Fibroblast of peridontal ligament (primary cell): ENCODE results near the gene POLH.
A peak's percentile ranks its signal among the peaks of the same experiment; 100 is the strongest.

Experiments used
- DNase-seq: peaks from one replicate; pipeline ENCODE4 v3.0.0-alpha.2; 2010; ENCODE audit errors: extremely low read depth

The POLH gene

DNA sequence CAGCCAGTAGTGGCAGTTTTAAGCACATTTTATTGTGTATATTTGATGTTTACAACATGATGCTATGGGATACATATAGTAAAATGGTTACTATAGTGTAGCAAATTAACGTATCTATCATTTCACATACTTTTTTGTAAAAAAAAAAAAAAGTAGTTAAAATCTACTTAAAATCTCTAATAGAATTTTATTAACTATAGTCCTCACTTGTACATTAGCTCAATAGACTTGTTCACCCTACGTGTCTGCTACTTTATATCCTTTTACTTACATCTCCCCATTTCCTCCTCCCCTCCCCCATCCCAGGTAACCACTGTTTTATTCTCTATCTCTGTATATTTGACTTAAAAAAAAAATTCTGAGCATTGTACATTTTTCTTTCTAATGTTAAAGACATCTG lies 30.0 kb downstream of the POLH start:
- DNase-seq = no peak

DNA sequence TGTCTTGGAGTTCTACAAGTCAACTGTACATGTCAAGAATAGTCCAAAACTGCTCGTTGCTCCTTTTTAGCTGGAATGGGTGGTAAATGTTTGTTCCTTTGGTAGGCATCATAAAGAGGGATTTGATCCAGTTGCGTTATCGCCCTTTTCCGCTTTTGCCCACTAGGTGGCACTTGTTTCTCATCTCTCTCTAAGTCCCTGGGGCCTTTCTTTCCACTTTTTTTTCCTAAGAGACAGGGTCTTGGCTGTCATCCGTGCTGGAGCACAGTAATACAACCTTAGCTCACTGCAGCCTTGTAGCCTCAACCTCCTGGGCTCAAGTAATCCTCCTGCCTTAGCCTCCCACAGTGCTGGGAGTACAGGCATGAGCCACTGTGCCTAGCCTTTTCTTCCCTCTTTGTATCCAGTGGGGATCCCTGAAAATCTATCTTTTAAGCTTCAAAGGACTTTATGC lies 32.4 kb downstream of the POLH start:
- peak; percentile 90 for DNase-seq

DNA sequence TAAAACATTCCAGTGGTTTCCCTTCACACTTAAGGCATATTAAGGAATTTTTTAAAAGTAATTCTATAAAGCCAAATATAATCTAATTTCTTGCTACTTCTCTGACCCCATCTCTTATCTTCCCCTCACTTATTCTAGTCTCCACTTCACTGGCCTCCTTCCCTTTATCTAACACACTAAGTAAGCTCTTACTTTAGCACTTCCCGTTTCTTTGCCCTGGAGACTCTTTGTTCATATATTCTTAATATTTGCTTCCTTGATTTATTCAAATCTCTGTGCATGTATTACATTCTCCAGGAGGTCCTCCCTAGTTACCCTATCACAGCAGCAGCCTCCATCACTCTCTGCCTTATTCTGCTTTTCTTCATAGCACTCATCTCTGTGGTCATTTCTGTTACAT lies 32.8 kb downstream of the POLH start:
- DNase-seq = no peak

DNA sequence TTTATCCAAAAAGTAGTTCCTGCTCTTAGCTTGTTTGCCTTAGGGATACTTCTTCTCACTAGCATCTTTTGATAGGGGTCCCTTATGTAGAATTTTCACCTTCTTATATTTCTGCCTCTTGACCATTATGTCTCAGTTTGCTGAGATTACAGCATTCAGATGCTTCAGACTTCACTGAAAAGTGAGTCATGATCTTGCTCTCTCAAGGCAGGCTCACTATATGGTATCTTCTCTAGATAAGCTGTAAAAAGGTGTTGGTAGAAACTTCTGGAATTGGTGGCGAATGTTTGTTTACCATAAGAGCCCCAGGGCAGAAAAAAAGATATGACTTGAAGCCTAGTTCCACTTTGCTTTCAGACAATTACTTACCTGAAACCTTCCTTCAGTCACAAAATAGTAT lies 33.4 kb downstream of the POLH start:
- no peak for DNase-seq

DNA sequence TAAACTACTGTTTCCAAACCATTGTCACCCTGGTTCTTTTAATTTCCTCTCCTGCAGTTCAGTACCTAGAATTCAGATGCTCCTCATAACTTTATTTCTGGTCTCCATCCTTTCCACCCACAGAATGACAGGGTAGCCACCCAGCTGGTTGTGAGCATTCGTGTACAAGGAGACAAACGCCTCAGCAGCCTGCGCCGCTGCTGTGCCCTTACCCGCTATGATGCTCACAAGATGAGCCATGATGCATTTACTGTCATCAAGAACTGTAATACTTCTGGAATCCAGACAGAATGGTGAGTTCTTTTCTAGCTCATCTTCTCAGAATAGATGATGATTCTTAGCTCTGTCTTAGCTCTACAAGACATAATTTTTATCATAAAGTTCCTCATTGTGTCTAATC lies 34.4 kb downstream of the POLH start:
- DNase-seq = no peak

DNA sequence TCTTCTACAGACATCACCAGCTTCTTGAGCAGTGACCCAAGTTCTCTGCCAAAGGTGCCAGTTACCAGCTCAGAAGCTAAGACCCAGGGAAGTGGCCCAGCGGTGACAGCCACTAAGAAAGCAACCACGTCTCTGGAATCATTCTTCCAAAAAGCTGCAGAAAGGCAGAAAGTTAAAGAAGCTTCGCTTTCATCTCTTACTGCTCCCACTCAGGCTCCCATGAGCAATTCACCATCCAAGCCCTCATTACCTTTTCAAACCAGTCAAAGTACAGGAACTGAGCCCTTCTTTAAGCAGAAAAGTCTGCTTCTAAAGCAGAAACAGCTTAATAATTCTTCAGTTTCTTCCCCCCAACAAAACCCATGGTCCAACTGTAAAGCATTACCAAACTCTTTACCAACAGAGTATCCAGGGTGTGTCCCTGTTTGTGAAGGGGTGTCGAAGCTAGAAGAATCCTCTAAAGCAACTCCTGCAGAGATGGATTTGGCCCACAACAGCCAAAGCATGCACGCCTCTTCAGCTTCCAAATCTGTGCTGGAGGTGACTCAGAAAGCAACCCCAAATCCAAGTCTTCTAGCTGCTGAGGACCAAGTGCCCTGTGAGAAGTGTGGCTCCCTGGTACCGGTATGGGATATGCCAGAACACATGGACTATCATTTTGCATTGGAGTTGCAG lies 37.9 kb downstream of the POLH start:
- DNase-seq = no peak

DNA sequence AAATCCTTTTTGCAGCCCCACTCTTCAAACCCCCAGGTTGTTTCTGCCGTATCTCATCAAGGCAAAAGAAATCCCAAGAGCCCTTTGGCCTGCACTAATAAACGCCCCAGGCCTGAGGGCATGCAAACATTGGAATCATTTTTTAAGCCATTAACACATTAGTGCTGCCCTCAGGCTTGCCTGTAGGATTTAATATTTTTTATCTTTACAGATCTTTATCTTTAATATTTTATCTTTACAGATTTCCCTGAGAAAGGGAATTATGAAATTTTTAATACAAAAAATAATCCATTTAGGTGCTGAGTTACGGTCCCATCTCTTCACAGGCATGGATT lies 38.4 kb downstream of the POLH start:
- DNase-seq = no peak

DNA sequence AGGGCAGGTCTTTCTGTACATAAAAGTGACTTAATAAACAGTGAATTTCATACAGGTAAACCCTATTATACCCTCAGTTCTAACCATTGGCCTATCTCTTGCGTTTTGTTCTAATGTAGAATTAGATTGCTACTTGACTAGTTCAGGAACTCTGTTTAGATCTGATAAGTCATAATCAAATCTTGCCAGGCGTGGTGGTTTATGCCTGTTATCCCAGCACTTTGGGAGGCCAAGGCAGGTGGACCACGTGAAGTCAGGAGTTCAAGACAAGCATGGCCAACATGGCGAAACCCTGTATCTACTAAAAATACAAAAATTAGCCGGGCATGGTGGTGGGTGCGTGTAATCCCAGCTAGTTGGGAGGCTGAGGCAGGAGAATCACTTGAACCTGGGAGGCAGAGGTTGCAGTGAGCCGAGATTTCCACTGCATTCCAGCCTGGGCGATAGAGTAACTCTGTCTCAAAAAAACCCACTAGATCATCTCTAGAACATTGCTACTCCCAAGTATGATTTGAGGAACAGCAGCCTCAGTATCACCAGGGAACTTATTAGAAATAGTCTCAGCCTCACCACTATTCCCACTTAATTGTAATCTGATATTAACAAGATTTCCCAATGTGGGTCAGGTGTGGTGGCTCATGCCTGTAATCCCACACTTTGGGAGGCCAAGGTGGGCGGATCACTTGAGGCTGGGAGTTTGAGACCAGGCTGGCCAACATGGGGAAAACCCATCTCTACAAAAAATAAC lies 40.9 kb downstream of the POLH start:
- DNase-seq = no peak

DNA sequence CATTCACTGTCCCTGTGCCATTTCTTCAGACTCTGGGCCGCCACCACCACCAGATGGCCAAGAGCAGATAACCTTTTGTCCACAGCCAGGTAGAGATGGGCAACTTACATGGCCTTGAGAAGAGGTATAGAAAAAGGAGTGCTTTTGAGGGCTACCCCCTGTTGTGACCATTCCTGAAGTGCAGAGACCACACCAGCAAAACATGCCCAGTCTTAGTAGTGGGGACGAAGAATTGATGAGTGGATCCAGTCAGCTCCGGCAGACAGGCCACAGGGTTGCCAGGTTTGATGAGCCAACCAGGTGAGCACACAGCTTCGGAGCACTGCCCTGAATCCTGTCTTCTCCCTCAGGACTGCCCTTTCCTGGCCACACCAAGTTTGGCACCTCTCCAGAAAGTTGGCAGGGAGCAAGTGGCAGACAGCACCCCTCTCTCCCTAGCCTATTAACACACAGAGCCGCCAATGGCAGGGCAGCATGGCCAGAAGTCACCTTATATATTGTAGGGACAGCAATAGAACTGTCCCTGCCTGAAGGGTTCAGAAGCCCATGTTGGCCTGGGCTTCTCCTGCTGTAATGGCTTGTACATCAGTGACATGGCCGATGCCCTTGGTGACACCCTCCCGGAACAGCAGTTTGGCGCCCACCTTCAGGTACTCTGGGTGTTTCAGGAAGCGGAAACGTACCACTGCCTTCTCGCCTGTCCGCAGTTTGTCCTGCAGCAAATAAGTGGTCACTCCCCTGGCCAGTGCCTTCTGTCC lies 45.3 kb downstream of the POLH start:
- DNase-seq = no peak

DNA sequence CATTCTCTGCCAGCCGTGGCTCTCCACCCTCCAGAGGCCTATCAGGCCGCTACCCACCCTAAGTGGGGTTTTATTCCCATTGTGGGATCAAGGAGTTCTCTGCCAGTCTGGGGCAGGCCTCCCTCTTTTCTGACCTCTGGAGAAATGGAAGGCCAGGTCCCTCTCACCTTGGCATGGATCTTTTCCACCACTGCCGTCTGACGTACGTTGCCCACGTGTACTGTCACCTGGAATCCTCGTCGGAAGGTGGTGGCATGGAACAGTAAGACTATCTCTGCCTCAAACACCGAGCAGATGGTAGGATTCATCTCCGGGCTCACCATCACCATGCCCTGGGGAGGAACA lies 45.8 kb downstream of the POLH start:
- no peak for DNase-seq

DNA sequence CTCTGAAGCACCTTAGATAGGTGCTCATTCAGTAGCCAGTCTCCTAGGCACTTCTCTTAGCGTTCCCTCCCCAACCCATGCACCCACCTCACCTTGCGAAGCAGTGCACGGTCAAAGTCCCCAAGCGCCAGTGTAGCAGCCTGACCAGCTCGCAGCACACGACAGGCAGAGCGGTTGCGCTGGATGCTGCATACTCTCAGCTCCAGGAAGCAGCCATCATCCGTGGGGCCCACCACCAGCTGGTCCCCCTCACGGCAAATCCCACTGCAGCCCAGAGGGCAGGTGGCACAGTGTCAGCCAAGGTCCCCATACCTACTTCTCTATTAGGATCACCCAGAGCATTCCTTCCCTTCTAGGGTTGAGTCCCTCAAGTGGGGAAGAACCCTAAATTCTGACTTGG lies 46.6 kb downstream of the POLH start:
- no peak for DNase-seq

DNA sequence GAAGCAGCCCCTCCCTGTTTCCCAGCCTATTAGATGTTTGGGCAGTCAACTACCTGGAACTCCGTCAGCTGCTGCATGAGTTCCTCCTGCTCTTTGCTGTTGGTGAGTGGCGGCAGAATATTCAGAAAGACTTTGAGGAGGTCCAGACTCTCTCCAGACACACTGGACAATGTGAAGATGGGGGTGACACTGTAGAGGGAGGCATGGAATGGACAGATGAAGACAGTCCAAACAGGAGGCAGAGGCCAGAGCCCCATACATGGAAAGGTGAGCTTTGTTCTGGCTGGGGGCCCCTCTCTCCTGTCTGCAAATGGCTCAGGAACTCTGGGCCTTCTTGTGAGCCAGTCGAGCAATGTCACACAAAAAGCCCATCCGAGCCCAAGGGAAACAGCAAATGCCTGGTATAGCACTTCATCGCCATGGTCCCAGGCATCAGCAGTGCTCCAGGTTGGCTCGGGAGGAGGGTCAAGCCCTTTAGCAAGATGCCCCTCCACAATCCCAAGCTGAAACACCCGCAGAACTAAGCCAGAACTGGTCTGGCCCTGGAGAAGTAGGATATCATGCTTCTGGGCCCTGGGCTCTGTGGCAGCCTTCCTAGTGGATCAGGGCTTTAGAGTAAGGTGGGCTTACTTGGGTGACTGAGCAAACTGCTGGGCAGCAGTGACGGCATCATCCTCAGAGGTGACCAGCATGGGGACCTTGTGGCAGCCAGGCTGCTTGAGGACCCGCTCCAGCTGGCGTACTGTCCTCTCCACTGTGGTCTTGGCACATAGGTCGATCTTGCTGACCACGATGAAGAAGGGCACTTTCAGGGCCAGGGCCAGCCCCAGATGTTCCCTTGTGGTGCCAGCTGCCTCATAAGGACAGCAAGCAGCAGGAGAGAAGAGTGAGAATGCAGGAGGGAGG lies 48.1 kb downstream of the POLH start:
- DNase-seq = no peak

DNA sequence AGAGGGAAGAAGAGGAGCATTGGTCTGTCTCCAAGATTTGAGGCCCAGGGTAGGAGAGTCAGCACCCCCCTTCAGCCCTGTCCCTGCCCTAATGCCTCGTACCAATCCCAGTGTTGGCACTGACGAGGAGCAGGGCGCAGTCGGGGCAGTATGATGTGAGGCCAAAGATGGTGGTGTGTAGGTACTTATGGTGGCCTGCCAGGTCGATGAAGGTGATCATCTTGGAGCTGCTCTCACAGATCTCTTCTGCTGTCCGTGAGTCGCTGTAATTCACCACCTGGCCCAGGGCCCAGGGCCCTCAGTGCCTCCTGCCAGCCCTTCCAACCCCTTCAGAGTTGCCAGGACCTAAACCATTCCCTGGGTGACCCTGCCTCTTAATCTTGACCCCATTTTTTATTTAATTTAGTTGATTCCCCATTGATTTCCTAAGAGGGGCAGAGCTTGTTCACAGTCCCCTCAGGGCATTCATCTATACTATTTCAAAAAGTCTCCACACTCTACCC lies 48.9 kb downstream of the POLH start:
- DNase-seq = no peak

DNA sequence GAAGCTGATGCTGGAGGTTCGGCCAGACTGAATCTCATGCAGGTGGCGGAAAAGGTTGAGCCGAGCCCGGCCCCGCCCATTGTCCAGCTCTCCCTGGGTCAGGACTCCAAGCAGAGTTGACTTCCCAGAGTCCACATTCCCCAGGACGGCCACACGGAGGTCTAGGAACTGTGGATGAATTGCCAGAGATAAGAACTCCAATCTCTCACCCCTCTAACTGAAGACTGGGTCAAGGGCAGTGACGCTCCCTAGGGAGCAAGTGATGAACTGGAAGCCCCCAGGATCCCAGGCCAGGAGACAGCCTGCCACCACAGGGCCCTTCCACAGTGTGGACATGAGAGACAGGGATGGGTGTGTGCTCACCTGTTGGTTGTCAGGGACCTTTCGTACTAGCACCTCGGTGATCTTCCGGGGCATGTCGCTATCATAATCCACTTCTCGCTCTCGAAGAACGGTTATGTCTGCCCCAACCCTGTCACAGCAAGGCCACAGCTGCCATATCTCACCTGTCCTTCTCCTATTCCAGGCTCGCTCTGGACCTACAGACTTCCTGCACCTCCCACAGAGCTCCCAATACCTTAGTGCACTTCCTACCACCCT lies 49.5 kb downstream of the POLH start:
- no peak for DNase-seq

DNA sequence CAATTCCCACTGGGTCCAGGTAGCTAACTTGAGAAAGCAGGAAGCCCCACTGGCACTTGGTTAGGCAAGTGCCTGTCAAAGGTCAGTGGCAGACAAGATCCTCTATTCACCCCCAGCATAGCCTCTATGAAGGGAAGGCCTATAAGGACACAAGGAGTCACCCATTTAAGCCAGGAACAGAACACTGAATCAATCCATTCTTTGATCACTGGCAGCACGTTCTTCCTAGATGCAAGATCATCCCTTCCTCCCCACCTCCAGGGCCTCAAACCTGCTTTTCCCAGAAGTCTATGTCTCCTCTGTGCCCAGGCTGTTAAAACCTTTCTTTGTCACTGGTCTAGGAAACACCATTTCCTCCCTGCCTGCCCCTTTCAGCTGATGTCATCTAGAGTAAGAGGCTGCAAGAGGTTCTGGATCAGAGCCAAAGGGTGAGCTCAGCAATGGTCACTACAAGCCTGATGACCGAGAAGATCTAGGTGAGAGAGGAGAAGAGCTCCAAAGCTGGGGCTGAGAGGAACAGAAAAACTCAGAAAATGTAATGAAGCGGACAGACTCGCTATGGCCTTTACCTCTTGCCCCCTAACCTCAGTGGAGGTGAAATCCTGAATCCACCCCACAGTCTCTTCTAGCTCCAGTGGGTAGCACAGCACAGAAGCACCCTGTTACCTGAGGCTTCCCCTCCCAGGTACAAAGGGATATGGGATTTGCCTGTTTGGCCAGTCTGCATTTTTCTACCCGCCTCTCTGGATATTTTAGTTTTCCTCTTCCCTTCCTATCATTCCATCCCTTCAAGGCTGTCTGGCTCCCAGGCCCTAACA lies 51.2 kb downstream of the POLH start:
- DNase-seq = peak; percentile 99

DNA sequence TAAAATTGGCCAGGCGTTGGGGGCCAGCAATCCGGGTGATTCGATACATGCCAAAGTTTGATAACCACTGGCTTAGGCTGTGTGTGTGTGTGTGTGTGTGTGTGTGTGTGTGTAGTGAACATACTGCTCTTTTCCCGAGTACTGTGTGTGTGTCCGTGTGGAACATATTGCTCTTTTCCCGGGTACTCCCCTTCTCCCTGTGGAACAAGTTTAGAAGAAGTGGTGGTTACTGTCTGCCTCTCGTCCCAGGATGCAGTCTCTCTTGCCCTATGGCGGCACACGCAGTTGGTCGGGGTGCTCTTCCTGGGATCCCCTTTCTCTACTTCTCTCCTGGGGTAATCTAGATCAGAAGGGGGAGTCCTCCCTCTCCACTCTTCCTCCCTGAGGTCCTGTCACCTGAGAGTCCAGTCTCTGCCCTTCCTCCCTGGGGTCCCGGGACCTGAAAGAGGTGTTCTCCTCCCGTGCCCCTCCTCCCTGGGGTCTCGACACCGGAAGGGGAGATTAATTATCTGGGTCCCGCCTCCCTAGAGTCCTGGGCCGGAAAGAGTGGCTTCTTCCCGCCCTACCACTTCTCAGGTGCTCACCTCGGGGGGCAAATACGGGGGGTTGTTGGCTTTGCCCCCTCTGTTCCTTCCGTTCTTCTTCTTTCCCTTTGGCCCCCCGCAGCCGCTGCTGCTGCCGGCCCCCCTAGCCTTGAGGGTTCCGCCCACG lies 52.6 kb downstream of the POLH start:
- peak; percentile 60 for DNase-seq

DNA sequence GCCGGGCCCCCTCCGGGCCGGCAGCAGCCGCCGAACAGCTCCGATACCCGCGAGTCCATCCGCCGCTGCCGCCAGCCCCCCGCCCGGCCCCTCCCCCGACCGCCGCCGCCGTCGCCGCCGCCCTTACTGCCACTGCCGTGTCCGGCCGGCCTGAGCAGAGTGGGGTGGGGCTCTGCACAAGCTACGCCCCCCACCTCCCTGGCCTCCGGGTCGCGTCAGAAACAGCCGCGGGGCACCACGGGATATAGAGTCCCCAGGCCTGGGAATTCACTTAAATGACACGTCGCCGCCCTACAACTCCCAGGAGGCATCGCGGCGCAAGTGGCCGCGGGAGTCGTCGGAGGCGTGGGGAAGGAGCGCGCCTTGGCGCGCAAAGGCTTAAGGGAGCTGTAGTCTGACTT lies 53.1 kb downstream of the POLH start, which contains the start of gene GTPBP2:
TSS of gene GTPBP2 (minus strand) at position 161 of the 401 bp plus-strand sequence. CDS start at position 59, 102 bp downstream.
- peak; percentile 98 for DNase-seq

DNA sequence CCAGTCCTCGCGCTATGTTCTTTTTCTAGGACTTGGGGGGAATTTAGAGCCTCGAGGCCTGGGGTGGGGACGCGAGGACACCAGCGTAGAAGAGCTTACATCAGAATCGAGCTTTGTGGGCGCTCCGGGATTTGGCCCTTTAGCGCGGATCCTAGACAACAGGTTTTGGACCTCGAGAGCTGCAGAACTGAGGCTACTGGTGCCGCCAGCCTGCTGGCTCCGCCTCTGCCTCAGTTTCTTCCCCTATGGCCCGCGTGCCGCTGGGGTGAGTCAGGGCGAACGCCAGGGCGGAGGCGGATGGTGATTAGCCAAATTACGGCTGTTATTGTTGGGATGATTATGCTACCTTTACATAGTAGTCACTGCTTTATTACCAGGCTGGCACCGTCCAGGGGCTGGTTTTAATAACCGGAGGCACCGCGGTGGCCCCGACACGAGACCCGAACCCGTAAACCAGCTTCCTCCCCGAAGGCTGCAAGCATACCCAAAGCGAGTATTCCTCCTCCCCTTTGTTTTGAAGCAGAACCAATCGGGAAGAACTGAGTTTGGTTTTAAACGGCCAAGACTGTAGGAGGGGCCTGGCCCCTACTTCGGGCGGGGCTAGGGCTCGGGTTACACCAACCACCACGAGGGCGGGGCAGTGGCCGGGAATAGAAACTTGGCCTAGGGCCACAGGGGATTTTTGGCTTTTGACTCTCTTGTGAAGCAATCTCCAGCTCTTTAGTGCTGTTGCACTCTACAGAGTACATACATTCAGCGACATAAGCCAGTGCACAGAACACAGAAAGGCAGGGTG lies 53.7 kb downstream of the POLH start:
- peak; percentile 99 for DNase-seq
